ENCODE results near the gene ATOX1.

DNA sequence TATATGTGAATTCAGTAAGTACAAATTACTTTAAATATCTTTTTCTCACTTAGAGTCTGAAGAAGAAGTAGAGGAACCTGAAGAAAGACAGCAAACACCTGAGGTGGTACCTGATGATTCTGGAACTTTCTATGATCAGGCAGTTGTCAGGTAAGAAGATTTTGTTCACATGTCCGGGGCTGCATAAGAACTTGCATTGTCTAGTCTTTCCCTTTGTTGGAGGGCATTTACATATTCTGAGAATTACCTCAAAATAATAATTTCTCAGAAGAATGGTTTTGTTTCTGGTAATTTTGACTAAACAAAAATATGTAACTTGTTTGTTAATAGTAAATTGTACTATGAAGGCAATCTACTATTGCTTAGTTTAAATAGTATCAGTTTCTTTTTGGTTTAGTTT is 37.0 kb upstream of the ATOX1 start:
- TF ChIP-seq, protein P1, sequence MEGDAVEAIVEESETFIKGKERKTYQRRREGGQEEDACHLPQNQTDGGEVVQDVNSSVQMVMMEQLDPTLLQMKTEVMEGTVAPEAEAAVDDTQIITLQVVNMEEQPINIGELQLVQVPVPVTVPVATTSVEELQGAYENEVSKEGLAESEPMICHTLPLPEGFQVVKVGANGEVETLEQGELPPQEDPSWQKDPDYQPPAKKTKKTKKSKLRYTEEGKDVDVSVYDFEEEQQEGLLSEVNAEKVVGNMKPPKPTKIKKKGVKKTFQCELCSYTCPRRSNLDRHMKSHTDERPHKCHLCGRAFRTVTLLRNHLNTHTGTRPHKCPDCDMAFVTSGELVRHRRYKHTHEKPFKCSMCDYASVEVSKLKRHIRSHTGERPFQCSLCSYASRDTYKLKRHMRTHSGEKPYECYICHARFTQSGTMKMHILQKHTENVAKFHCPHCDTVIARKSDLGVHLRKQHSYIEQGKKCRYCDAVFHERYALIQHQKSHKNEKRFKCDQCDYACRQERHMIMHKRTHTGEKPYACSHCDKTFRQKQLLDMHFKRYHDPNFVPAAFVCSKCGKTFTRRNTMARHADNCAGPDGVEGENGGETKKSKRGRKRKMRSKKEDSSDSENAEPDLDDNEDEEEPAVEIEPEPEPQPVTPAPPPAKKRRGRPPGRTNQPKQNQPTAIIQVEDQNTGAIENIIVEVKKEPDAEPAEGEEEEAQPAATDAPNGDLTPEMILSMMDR (IDR thresholded peaks at IDR 0.05): no peak
- no peak for TF ChIP-seq POLR2A (IDR thresholded peaks at IDR 0.05)

All from vagina (tissue), 2 donors.